ENCODE measurements around the gene GPR34. TPM values are rescaled to one million over a fixed set of nuclear protein-coding genes. Genes with fewer than 3 reads are reported as not detected.

GPR34 gene
- total and polyA plus RNA-seq, 11 donors = 1.3 to 18.4 (median 3.6) TPM

DNA sequence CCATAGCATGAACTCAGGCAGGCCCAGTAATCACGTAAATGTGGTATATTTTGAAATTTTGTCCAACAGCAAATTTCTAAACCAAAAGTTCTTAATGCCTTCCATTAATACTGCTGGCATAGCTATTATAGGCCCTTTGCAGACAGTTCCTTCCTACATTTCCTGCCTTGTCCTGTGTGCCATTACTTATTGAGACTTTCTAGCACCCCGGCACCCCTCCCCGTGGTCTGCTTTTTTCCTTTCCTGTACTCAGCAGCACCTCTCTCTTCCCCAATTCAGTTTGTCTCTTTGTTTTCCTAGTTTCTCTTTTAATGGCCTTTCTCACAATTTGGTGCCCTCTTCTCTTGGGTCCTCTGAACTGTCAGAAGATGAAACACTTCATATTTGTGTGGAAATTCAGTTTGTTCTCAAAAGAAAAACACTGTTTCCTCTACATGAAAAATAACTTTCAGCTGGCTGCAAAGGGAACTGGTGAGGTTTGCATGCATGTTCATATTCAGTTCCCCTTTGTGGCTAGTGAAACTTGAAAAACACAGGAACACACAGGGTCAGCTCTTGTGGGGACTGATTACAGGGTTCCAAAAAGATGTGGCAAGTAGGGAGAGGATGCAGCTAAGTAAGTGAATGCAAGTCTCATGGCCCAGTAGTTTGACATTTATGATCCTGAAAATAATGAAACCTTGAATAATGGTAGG lies 17.1 kb downstream of the GPR34 start:
- no peaks in the 10 kb centered on the region for H3K9me3 ChIP-seq
- WGBS, 4 donors = 61 to 77% (median 75%) methylated on average over 3 of the region's 3 CpGs
- ATAC-seq (peak in 3 of 4 donors; percentile 38 to 75 (median 49)), DNase-seq (no peak)
- H3K4me3 ChIP-seq = no peak overlapping the region
- peaks cover 0 to 3% (median 0%) of the 10 kb centered on the region in 9 donors for H3K27me3 ChIP-seq
- intact Hi-C loops (cut with DNase I) = no loop called here
- H3K27ac ChIP-seq = peak overlapping the region in 1 of 12 donors; percentile 75
- TF ChIP-seq POLR2A (IDR thresholded peaks at IDR 0.05) = no peak
- TF ChIP-seq, protein P1, sequence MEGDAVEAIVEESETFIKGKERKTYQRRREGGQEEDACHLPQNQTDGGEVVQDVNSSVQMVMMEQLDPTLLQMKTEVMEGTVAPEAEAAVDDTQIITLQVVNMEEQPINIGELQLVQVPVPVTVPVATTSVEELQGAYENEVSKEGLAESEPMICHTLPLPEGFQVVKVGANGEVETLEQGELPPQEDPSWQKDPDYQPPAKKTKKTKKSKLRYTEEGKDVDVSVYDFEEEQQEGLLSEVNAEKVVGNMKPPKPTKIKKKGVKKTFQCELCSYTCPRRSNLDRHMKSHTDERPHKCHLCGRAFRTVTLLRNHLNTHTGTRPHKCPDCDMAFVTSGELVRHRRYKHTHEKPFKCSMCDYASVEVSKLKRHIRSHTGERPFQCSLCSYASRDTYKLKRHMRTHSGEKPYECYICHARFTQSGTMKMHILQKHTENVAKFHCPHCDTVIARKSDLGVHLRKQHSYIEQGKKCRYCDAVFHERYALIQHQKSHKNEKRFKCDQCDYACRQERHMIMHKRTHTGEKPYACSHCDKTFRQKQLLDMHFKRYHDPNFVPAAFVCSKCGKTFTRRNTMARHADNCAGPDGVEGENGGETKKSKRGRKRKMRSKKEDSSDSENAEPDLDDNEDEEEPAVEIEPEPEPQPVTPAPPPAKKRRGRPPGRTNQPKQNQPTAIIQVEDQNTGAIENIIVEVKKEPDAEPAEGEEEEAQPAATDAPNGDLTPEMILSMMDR (IDR thresholded peaks at IDR 0.05) = no peak
- peaks cover 0 to 21% (median 0%) of the 10 kb centered on the region in 12 donors for H3K4me1 ChIP-seq
- H3K36me3 ChIP-seq = no peaks in the 10 kb centered on the region

GRCh38 chrX:41707218-41707617 lies 18.4 kb downstream of the GPR34 start:
- WGBS, 4 donors = 53 to 95% (median 81%) methylated on average over 1 of the region's 1 CpG
- no peak overlapping the region for H3K27ac ChIP-seq
- H3K9me3 ChIP-seq = no peaks in the 10 kb centered on the region
- no peaks in the 10 kb centered on the region for H3K36me3 ChIP-seq
- H3K4me1 ChIP-seq = peaks cover 0 to 21% (median 0%) of the 10 kb centered on the region in 12 donors
- TF ChIP-seq, protein P1 (IDR thresholded peaks at IDR 0.05) = no peak
- no peak for TF ChIP-seq POLR2A (IDR thresholded peaks at IDR 0.05)
- intact Hi-C loops (cut with DNase I) = no loop called here
- H3K4me3 ChIP-seq = no peak overlapping the region
- DNase-seq = no peak
- no peak for ATAC-seq
- H3K27me3 ChIP-seq = peaks cover 0 to 7% (median 0%) of the 10 kb centered on the region in 9 donors

DNA sequence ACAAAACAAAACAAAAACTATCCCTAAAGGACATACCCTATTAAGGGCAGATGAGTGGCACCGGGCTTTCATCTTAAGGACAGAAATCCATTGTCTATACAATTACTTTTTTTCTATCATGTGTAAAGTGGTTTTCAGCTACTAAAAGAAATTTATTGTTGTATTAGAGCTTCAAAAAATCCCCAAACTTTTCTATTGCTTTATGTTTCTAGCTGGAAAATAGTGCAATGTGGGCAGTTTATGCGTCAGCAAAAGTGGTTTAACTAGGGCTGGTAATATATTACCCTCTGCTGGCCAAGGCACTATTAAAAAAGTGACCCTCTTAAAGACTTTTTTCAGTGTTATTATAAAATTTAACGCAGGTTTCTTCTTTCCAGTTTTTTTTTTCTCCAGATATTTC lies 19.7 kb downstream of the GPR34 start:
- Histone ChIP-seq H3K36me3 (no peaks in the 10 kb centered on the region), H3K4me1 (peaks cover 0 to 21% (median 0%) of the 10 kb centered on the region in 12 donors), H3K27me3 (peaks cover 0 to 7% (median 0%) of the 10 kb centered on the region in 9 donors), H3K9me3 (no peaks in the 10 kb centered on the region), H3K27ac (no peak overlapping the region), H3K4me3 (no peak overlapping the region)
- DNase-seq (no peak), ATAC-seq (no peak)
- intact Hi-C loops (cut with DNase I) = no loop called here
- 45 to 96% (median 56%) methylated on average over 3 of the region's 3 CpGs for WGBS, 4 donors
- TF ChIP-seq, protein P1 (IDR thresholded peaks at IDR 0.05) = peak in 1 of 12 donors; percentile 14
- no peak for TF ChIP-seq POLR2A (IDR thresholded peaks at IDR 0.05)

- DNase-seq (no peak), ATAC-seq (no peak)
- Histone ChIP-seq H3K27me3 (peaks cover 0 to 7% (median 0%) of the 10 kb centered on the region in 9 donors), H3K27ac (no peak overlapping the region), H3K4me3 (no peak overlapping the region), H3K9me3 (peaks cover 0 to 2% (median 0%) of the 10 kb centered on the region in 12 donors), H3K36me3 (no peaks in the 10 kb centered on the region), H3K4me1 (peaks cover 0 to 6% (median 0%) of the 10 kb centered on the region in 12 donors)
- 75 to 100% (median 90%) methylated on average over 5 of the region's 5 CpGs for WGBS, 4 donors
- TF ChIP-seq, protein P1 (IDR thresholded peaks at IDR 0.05) = no peak
- no peak for TF ChIP-seq POLR2A (IDR thresholded peaks at IDR 0.05)
- intact Hi-C loops (cut with DNase I) = no loop called here
These were observed 22.4 kb downstream of the GPR34 start for GRCh38 chrX:41711021-41711667.

Data from heart left ventricle (tissue), 16 donors.